Left ventricle myocardium superior (tissue), 1 donor: Measurements from ENCODE around the gene EPOP. TPM values are rescaled to one million over a fixed set of nuclear protein-coding genes. Genes with fewer than 3 reads are reported as not detected.
"Not testable (repeated sequence)": the region's sequence is repeated elsewhere in the genome, so short reads cannot be mapped to it uniquely, and the experiment has no call there.

ENCODE experiments used
- ATAC-seq: fragments of 200-7000 bp; cut with Tn5 transposase; one replicate; pipeline ENCODE4 v1.9.1; 2020; ENCODE audit warnings: mild to moderate bottlenecking, moderate library complexity
- DNase-seq: peaks from one replicate; pipeline ENCODE4 v3.0.0-alpha.2; 2020
- intact Hi-C: fragments of 100-400 bp; cut with micrococcal nuclease; formaldehyde crosslinking; loops from one replicate; pipeline ENCODE4 v1.11.0; 2022
- microRNA-seq: library from miRNA; unstranded; fragments of <30 nt; microRNA quantifications from one replicate; pipeline ENCODE4 v1.2.0, GENCODE V29; 2020; ENCODE audit warnings: borderline number of aligned reads
- total RNA-seq: library from RNA; stranded (reverse); fragmentation: NEBNext Ultra II Directional; extraction: Animal tissue kit (Norgen Biotek cat#: 25700); gene quantifications from one replicate; pipeline ENCODE4 v1.2.1, GENCODE V29; 2021
- donor health status: DM: no; HTN: yes; CAD: no; lungs with severe emphysema.

EPOP gene
- total RNA-seq, 1 donor from 2014 or later: 0.57 TPM

- ATAC-seq: peak; percentile 17
- intact Hi-C loops: no loop called here
Measured at GRCh38 chr17:38656959-38657823, 17.6 kb downstream of the EPOP start.

DNA sequence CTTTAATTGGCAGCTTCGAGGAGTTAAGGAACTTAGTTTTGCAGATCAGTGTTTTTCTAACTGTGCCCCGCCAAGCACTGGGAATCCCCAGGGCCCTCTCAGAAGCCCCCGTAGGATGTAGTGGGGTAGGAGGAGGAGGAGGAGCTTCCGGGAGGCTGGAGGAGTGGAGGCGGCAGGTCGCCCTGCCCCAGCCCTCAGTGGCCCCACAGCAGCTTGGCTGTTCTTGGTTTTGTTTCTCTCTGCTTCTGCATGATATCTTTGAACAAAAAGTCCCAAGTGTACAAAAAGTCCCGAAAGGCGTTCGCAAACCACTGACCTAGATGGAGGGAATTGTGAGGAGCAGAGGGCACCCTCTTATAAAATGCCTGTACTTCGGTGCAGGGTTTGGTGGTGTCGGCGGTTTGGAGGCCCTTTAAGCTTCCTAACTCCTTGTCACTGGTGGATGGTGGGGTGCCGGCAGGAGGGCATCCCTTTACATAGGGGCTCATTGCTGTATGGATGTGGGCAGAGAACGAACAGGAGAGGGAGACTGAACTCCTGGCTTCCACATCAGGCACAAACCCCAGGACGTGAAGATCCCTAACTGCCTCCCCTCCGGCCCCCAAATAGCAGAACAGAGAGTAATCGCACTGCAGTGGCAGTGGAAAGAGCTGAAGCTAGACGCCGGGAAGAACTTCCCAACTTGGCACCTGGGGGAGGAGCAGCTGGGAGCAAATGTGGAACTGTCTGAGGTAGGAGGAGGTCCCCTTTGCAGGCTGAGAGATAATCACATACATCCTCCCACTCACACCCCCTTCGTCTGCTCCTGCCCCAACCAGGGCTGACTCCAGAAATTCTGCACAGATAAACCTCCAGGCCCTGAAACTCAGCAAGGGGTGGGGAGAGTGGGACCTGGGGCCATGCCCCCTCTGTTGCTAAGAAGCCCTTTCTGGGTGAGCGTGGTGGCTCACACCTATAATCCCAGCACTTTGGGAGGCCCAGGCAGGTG is 20.1 kb downstream of the EPOP start:
- no peak for DNase-seq
- no peak for ATAC-seq
- intact Hi-C loops: no loop called here

More at GRCh38 chr17:38656959-38657823, 17.6 kb downstream of the EPOP start:
- DNase-seq: no peak

GRCh38 chr17:38653679-38654078 is 21.1 kb downstream of the EPOP start:
- ATAC-seq (no peak), DNase-seq (no peak)
- intact Hi-C loops: no loop called here

- ATAC-seq (no peak), DNase-seq (no peak)
- intact Hi-C loops: no loop called here
Measured at GRCh38 chr17:38653230-38653629, 21.5 kb downstream of the EPOP start.

DNA sequence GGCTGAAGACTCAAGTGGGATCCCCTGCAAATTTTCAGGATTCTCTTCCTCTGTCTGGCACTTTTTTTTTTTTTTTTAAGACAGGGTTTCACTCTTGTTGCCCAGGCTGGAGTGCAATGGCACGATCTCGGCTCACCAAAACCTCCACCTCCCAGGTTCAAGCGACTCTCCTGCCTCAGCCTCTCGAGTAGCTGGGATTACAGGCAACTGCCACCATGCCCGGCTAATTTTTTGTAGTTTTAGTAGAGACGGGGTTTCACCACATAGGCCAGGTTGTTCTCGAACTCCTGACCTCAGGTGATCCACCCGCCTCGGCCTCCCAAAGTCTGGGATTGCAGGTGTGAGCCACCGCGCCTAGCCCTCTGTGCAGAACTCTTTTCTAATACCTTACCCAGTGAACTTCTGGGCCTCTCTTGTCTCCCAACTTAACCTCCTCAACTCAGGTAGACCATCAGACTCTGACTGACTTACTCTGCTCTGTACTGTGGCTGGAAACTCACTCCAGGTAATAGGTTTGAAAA is 24.0 kb downstream of the EPOP start:
- ATAC-seq, intact Hi-C loops, DNase-seq: not testable (repeated sequence)

GRCh38 chr17:38637951-38638350 is 36.8 kb downstream of the EPOP start:
- intact Hi-C loops: no loop called here
- DNase-seq (no peak), ATAC-seq (no peak)

DNA sequence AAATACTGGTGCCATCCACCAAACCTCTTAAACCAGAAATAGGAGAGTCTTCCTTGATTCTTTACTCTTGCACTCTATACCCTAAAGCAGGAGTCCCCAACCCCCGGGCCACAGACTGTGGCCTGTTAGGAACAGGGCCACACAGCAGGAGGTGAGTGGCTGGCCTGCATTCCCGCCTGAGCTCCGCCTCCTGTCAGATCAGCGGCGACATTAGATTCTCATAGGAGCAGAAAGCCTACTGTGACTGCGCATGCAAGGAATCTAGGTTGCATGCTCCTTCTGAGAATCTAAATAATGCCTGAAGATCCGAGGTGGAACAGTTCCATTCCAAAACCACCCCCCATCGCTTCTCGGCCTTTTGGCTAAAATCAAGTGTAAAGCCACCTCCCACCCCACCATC is 38.7 kb downstream of the EPOP start:
- ATAC-seq (no peak), DNase-seq (no peak)
- intact Hi-C loops: no loop called here

DNA sequence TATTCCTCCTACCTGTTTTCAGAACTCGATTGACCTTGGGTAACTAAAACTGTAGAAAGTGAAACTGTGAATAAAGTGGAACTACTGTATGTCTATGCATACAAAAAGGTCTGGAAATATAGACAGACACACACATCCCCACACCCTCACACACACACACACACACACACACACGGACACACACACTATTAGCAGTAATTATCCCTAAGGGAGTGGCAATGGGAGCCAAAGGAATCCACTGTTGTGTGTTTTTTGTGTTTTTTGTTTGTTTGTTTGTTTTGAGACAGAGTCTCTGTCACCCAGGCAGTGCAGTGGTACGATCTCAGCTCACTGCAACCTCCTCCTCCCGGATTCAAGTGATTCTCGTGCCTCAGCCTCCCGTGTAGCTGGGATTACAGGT is 42.4 kb downstream of the EPOP start:
- ATAC-seq (no peak), DNase-seq (no peak)
- intact Hi-C loops: no loop called here

DNA sequence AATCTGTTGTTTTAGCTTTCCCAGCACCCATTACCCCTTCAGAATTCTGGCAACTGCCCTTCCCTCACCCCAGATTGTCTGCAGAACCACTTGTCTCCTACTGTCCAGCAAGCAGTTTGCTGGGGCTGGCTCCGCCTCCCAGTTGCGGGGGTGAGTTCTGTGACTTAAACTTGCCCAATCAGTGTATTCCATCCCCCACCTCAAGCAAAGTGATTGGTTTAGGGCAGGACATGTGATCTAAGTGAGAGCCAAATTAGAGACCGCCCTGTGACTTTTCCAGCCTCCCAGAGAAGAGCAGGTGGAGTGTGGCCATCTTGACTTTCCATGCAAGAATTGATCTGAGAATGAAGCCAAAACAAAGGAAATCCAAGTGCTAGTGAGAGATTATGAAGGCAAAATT is 46.3 kb downstream of the EPOP start:
- intact Hi-C loops: no loop called here
- DNase-seq: no peak
- ATAC-seq: no peak

DNA sequence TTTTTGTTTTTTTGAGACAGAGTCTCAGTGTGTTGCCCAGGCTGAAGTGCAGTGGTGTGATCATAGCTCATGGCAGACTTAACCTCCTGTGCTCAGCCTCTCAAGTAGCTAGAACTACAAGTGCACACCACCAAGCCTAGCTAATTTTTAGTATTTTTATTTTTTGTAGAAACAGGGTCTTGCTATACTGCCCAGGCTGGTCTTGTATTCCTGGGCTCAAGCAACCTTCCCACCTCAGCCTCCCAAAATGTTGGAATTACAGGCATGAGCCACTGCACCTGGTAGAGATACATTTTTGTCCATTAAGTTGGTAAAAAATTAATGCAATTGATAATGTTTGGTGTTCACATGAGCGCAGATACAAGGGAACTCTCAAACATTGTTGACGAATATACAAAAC is 46.8 kb downstream of the EPOP start:
- DNase-seq: no peak
- intact Hi-C loops: no loop called here
- no peak for ATAC-seq

GRCh38 chr17:38626606-38627226 is 48.0 kb downstream of the EPOP start:
- ATAC-seq, DNase-seq, intact Hi-C loops: not testable (repeated sequence)

- intact Hi-C loops: no loop called here
- ATAC-seq: no peak
- DNase-seq: no peak
Measured at GRCh38 chr17:38625482-38625881, 49.3 kb downstream of the EPOP start.

DNA sequence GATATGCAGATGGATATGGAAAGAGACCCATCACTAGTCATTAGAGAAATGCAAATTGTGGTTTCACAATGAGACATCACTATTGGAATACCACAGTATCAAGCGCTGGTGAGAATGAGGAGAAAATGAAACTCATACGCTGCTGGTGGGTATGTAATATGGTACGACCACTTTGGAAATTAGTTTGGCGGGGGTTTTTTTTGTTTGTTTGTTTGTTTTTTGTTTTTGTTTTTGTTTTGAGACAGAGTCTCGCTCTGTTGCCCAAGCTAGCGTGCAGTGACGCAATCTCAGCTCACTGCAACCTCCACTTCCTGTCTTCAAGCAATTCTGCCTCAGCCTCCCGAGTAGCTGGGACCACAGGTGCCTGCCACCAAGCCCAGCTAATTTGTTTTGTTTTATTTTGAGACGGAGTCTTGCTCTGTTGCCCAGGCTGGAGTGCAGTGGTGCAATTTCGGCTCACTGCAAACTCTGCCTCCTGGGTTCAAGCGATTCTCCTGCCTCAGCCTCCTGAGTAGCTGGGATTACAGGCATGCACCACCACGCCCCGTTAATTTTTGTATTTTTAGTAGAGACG is 49.9 kb downstream of the EPOP start:
- intact Hi-C loops, DNase-seq, ATAC-seq: not testable (repeated sequence)

Small RNAs within 50 kb of the gene (microRNA-seq; reads per million reads assigned to microRNA genes)
- not detected for gene MIR4726
- not detected for gene MIR4734

Other genes with a start within 250 kb of the EPOP start
- 70.3 TPM for gene ARHGAP23, start 246.5 kb downstream of the EPOP start, total RNA-seq
- gene SRCIN1, start 69.0 kb downstream of the EPOP start, total RNA-seq: 1.4 TPM
- gene MLLT6, start 30.3 kb upstream of the EPOP start, total RNA-seq: 88.0 TPM
- 87.9 TPM for gene CISD3, start 55.4 kb upstream of the EPOP start, total RNA-seq
- gene PCGF2, start 73.4 kb upstream of the EPOP start, total RNA-seq: 23.8 TPM
- gene PSMB3, start 77.8 kb upstream of the EPOP start, total RNA-seq: 167 TPM
- 42.3 TPM for gene PIP4K2B, start 124.6 kb upstream of the EPOP start, total RNA-seq
- 10.0 TPM for gene CWC25, start 150.4 kb upstream of the EPOP start, total RNA-seq
- 799 TPM for gene RPL23, start 178.8 kb upstream of the EPOP start, total RNA-seq
- 28.4 TPM for gene LASP1, start 195.1 kb upstream of the EPOP start, total RNA-seq